Measurements from ENCODE around the gene FAM50A. TPM values are rescaled to one million over a fixed set of nuclear protein-coding genes. Genes with fewer than 3 reads are reported as not detected.
"Not testable (repeated sequence)": the region's sequence is repeated elsewhere in the genome, so short reads cannot be mapped to it uniquely, and the experiment has no call there.

Gene FAM50A, protein sequence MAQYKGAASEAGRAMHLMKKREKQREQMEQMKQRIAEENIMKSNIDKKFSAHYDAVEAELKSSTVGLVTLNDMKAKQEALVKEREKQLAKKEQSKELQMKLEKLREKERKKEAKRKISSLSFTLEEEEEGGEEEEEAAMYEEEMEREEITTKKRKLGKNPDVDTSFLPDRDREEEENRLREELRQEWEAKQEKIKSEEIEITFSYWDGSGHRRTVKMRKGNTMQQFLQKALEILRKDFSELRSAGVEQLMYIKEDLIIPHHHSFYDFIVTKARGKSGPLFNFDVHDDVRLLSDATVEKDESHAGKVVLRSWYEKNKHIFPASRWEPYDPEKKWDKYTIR
- 10 to 100 TPM; 62.7 to 63.5 TPM for total RNA-seq

DNA sequence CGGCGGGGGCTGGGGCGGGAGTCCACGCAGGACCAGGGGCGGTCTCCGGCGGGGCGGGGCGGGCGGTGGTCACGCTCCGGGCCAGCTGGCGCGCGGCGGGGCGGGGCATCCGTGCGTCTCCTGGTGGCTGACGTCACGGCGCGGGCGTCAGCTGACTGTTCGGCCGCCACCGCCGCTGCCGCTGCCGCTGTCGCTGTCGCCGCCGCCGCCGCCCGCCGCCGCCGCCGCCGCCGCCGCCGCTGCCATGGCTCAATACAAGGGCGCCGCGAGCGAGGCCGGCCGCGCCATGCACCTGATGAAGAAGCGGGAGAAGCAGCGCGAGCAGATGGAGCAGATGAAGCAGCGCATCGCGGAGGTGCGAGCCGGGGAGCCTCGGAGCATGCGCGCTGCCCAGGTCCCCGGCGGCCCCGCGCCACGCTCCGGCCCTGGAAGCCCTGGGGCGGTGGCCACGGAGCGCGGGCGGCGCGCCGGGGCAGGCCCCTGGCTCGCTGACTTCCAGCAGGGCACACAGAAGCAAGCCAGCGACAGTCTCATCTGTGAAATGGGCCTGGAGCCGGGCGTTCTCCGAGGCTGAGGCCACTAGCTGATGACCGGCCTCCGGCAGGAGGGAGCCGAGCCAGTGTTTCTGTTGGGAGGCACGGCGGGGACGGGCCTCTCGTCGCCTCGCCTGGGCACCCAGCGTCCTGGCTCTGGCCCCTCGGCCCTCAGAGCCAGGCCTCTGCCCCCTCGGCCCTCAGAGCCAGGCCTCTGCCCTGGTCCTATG lies at the start of gene FAM50A:
Gene FAM50A, plus strand, starts transcription at position 150 of the 763 bp plus-strand sequence. Its CDS starts 95 bp downstream, at position 245.
- ATAC-seq: peak; percentile 80
- Mint-ChIP-seq H3K4me3 (peak within 1 kb of the TSS; percentile 63), H3K36me3 (ENCODE audit: low read depth) (peaks cover 23% of the 10 kb centered on the region), H3K27ac (peak within 1 kb of the TSS; percentile 77), H3K4me1 (ENCODE audit: low read depth) (peaks cover 23% of the 10 kb centered on the region), H3K27me3 (ENCODE audit: low read depth) (no peaks in the 10 kb centered on the region), H3K9me3 (ENCODE audit: insufficient read depth) (no peaks in the 10 kb centered on the region)
- ChIA-PET CTCF (no interaction called here), POLR2A (interaction anchor here (0.6 to 1.0 kb wide), 2 partner anchors 15 to 46 kb away, joined by 3 to 4 read pairs; no protein-coding TSS in a partner anchor)
- peak; percentile 76 for DNase-seq

DNA sequence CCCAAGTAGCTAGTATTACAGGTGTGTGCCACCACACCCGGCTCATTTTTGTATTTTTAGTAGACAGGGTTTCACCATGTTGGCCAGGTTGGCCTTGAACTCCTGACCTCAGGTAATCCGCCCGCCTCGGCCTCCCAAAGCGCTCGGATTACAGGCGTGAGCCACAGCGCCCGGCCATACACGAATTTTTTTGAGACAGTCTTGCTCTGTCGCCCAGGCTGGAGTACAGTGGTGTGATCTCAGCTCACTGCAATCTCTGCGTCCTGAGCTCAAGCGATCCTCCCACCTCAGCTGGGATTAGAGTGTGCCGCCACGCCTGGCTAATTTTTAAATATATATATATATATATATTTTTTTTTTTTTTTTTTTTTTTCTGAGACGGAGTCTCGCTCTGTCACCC lies 47.6 kb upstream of the FAM50A start:
- Mint-ChIP-seq H3K4me1 (ENCODE audit: low read depth) (peaks cover 12% of the 10 kb centered on the region), H3K36me3 (ENCODE audit: low read depth) (peaks cover 36% of the 10 kb centered on the region), H3K4me3 (peak overlapping the region; percentile 90)
- ATAC-seq; POLR2A ChIA-PET; H3K9me3 Mint-ChIP-seq (ENCODE audit: insufficient read depth); H3K27me3 Mint-ChIP-seq (ENCODE audit: low read depth); DNase-seq; CTCF ChIA-PET; H3K27ac Mint-ChIP-seq: not testable (repeated sequence)

DNA sequence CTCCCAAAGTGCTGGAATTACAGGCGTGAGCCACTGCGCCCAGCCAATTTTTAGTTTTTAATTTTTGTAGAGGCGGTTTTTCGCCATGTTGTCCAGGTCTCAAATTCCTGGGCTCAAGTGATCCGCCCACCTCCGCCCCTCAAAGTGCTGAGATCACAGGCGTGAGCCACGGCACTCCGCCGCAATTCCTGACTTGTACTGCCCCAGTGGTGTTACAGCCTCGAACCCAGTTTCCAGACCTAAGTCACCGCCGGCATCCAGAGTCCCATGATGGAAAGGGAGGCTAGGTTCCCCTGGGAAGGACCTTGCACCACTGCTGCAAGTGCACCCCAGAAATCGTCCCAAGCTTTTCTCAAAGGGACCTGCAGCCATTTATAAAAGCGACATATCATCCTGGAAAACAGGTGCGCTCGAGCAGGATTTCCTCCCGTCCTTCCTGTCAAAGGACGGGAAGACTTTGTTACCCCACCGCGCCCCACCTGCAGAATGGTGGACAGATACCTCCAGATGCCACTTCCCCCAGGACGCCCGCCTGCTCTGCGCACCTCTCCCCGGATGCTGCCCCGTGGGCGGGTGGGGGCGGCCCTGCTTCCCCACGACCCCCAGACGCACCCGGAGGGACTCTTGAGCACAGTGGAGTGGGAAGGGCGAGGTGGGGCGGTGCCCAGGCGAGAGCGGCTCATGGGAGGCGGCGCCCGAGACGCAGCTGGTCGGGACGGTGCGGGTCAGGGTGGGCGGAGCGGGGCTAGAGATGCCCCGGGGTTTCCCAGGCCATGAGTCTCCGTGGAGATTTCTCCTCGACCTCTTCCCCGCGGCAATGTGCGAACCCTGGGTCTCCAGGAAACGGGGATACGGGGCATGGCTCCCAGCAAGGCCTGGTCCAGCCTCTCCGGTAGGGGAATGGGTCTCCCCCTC lies 46.7 kb upstream of the FAM50A start:
- ChIA-PET POLR2A (interaction anchor here (0.7 to 3.5 kb wide), 16 partner anchors 14 to 630 kb away, joined by 3 to 55 read pairs (median 4); partner anchors contain the start of genes ATP6AP1, DNASE1L1 and TAFAZZIN), CTCF (interaction anchor here (0.6 to 1.9 kb wide), 4 partner anchors 13 to 130 kb away, joined by 3 to 8 read pairs (median 6); partner anchors contain the start of gene SLC10A3)
- H3K36me3 Mint-ChIP-seq (ENCODE audit: low read depth): peaks cover 37% of the 10 kb centered on the region
- H3K4me3 Mint-ChIP-seq: peak overlapping the region; percentile 90
- H3K9me3 Mint-ChIP-seq (ENCODE audit: insufficient read depth): no peaks in the 10 kb centered on the region
- peak; percentile 51 for ATAC-seq
- H3K27me3 Mint-ChIP-seq (ENCODE audit: low read depth): no peaks in the 10 kb centered on the region
- DNase-seq: peak; percentile 71
- H3K27ac Mint-ChIP-seq: peak overlapping the region; percentile 100
- peaks cover 14% of the 10 kb centered on the region for H3K4me1 Mint-ChIP-seq (ENCODE audit: low read depth)

DNA sequence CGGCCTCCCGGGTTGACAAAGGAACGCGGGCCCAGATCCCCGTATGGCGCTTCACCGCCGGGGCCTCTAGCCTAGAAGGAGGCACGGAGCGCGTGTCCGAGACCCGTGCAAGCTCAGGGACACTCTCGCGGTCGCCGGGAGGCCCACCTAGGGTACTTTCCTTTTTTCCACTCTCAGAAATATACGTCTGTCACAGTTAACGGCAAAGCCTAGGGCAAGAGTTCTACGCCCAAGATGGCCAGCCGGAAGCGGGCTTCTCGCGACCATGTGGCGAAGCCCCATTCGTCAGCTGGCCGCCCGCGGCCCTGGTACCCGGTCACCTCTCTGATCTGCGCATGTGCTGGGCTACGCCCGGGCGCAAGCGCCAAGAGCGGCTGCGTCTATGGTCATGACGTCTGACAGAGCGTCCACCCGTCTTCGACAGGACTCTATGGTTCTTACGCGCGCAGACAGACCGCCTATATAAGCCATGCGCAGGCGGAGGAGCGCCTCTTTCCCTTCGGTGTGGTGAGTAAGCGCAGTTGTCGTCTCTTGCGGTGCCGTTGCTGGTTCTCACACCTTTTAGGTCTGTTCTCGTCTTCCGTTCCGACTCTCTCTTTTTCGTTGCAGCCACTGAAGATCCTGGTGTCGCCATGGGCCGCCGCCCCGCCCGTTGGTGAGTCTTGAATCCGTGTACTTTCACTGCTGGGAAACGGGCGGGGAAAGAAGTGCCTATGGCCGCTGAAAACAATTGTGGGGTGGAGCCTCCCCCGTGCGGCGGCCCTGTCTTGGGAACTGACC lies 45.9 kb upstream of the FAM50A start, which contains the start of gene RPL10:
Gene RPL10, plus strand, starts transcription at position 490 of the 780 bp plus-strand sequence. Its CDS starts 143 bp downstream, at position 633.
- ChIA-PET CTCF (interaction anchor here (0.6 to 1.9 kb wide), 10 partner anchors 12 to 144 kb away, joined by 3 to 8 read pairs (median 4); partner anchors contain the start of gene SLC10A3), POLR2A (interaction anchor here (0.7 to 3.5 kb wide), 19 partner anchors 13 to 631 kb away, joined by 3 to 55 read pairs (median 4); partner anchors contain the start of genes ATP6AP1, DNASE1L1 and TAFAZZIN)
- Mint-ChIP-seq H3K27me3 (ENCODE audit: low read depth) (no peaks in the 10 kb centered on the region), H3K4me1 (ENCODE audit: low read depth) (peaks cover 14% of the 10 kb centered on the region), H3K36me3 (ENCODE audit: low read depth) (peaks cover 37% of the 10 kb centered on the region), H3K4me3 (peak within 1 kb of the TSS; percentile 90), H3K27ac (peak within 1 kb of the TSS; percentile 100), H3K9me3 (ENCODE audit: insufficient read depth) (no peaks in the 10 kb centered on the region)
- ATAC-seq: peak; percentile 78
- DNase-seq: peak; percentile 94

DNA sequence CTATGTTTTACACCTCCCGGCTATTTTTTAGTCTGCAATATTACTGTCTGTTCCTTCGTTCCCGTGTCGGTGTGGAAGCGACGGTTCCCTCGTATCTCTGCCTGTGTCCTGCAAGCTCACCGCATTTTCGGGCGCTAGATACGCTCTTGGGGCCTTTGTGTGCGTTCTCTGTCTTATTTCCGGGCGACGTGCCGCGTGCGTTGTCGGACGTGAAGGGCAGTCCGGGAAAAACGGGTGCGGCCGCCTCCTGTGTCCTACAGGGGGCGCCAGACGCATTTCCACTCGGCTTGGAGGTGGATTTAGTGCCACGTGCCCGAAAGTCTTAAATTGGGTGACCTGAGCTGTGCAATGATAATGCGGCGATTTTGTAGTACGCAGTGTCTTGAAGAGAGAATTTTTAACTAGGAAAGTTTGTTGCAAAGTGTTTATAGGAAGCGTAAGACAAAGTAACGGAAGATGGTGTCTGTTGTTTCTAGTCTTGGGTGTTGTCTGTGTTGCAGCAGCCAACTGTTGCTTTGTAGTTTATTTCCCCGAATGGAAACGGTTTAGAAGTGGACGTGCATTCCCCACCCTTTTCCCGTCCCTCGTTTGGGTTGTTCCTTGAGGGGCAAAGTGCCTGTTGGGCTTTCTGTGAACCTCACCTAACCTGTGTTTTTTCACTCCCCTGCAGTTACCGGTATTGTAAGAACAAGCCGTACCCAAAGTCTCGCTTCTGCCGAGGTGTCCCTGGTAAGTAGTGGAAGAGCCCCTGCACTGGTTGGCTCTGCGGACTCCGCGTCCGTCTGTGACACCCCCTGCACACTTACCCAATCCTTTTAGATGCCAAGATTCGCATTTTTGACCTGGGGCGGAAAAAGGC lies 45.0 kb upstream of the FAM50A start:
- peak; percentile 90 for DNase-seq
- Mint-ChIP-seq H3K9me3 (ENCODE audit: insufficient read depth) (no peaks in the 10 kb centered on the region), H3K27ac (peak overlapping the region; percentile 100), H3K27me3 (ENCODE audit: low read depth) (no peaks in the 10 kb centered on the region), H3K4me1 (ENCODE audit: low read depth) (peaks cover 14% of the 10 kb centered on the region), H3K4me3 (peak overlapping the region; percentile 90), H3K36me3 (ENCODE audit: low read depth) (peaks cover 40% of the 10 kb centered on the region)
- CTCF ChIA-PET: interaction anchor here (0.9 to 1.9 kb wide), 10 partner anchors 12 to 143 kb away, joined by 3 to 8 read pairs (median 5); partner anchors contain the start of gene SLC10A3
- ATAC-seq: peak; percentile 36
- POLR2A ChIA-PET: interaction anchor here (0.7 to 3.5 kb wide), 21 partner anchors 12 to 143 kb away, joined by 3 to 55 read pairs (median 4); partner anchors contain the start of genes ATP6AP1, DNASE1L1, SLC10A3 and TAFAZZIN

DNA sequence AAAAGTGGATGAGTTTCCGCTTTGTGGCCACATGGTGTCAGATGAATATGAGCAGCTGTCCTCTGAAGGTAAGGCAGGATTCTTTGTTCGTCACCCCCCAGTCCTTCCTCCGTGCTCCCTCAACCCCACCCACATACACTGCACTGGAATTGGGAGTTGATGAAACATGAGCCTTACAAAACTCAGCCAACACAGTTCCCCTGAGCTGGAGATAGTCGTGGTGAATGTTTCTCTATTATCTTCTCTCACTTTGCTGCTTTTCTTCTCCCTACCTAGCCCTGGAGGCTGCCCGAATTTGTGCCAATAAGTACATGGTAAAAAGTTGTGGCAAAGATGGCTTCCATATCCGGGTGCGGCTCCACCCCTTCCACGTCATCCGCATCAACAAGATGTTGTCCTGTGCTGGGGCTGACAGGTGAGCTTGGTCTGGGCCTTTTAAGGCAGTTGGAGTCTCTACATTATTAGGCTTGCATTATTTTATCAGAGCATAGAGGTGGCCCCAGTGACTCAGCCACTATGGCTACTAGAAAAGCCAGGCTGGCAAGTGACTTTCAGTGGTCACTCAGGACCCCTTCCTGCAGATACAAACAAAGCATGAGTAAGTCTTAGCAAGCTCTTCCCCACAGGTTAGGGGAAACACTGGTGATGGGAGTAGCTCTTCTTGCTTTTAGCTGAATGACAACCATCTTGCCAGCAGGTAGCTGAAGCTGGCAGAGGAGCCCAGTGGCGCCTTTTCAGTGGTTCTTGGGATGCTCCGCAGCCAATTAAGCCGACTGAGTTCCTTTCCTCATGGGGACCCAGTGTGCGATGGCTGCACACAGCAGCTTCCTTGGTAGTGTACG lies 44.2 kb upstream of the FAM50A start:
- peaks cover 40% of the 10 kb centered on the region for H3K36me3 Mint-ChIP-seq (ENCODE audit: low read depth)
- H3K9me3 Mint-ChIP-seq (ENCODE audit: insufficient read depth): no peaks in the 10 kb centered on the region
- ChIA-PET POLR2A (interaction anchor here (0.8 to 3.5 kb wide), 10 partner anchors 11 to 141 kb away, joined by 3 to 55 read pairs (median 5); partner anchors contain the start of genes ATP6AP1, DNASE1L1, SLC10A3 and TAFAZZIN), CTCF (interaction anchor here (1.2 to 1.7 kb wide), 4 partner anchors 127 to 142 kb away, joined by 3 to 6 read pairs (median 4); no protein-coding TSS in a partner anchor)
- DNase-seq (peak; percentile 55), ATAC-seq (no peak)
- peak overlapping the region; percentile 90 for H3K4me3 Mint-ChIP-seq
- no peaks in the 10 kb centered on the region for H3K27me3 Mint-ChIP-seq (ENCODE audit: low read depth)
- H3K4me1 Mint-ChIP-seq (ENCODE audit: low read depth): peaks cover 14% of the 10 kb centered on the region
- H3K27ac Mint-ChIP-seq: peak overlapping the region; percentile 100

DNA sequence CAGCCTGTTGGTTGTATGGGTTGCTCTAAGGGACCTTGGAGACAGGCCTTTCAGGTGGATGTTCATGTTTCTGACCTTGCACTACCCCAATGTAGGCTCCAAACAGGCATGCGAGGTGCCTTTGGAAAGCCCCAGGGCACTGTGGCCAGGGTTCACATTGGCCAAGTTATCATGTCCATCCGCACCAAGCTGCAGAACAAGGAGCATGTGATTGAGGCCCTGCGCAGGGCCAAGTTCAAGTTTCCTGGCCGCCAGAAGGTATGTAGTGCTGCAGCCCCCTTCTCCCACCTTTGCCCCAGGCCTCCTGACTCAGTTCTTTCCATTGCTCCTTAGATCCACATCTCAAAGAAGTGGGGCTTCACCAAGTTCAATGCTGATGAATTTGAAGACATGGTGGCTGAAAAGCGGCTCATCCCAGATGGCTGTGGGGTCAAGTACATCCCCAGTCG lies 43.5 kb upstream of the FAM50A start:
- not testable (repeated sequence) for ATAC-seq; H3K27me3 Mint-ChIP-seq (ENCODE audit: low read depth); DNase-seq; H3K9me3 Mint-ChIP-seq (ENCODE audit: insufficient read depth)
- H3K36me3 Mint-ChIP-seq (ENCODE audit: low read depth): peaks cover 40% of the 10 kb centered on the region
- ChIA-PET CTCF (interaction anchor here (1.4 kb wide), 1 partner anchor 127 kb away, joined by 6 read pairs; no protein-coding TSS in a partner anchor), POLR2A (interaction anchor here (1.2 to 3.5 kb wide), 5 partner anchors 11 to 97 kb away, joined by 3 to 55 read pairs (median 4); partner anchors contain the start of genes DNASE1L1, SLC10A3 and TAFAZZIN)
- H3K4me3 Mint-ChIP-seq: peak overlapping the region; percentile 90
- H3K4me1 Mint-ChIP-seq (ENCODE audit: low read depth): peaks cover 14% of the 10 kb centered on the region
- peak overlapping the region; percentile 100 for H3K27ac Mint-ChIP-seq

DNA sequence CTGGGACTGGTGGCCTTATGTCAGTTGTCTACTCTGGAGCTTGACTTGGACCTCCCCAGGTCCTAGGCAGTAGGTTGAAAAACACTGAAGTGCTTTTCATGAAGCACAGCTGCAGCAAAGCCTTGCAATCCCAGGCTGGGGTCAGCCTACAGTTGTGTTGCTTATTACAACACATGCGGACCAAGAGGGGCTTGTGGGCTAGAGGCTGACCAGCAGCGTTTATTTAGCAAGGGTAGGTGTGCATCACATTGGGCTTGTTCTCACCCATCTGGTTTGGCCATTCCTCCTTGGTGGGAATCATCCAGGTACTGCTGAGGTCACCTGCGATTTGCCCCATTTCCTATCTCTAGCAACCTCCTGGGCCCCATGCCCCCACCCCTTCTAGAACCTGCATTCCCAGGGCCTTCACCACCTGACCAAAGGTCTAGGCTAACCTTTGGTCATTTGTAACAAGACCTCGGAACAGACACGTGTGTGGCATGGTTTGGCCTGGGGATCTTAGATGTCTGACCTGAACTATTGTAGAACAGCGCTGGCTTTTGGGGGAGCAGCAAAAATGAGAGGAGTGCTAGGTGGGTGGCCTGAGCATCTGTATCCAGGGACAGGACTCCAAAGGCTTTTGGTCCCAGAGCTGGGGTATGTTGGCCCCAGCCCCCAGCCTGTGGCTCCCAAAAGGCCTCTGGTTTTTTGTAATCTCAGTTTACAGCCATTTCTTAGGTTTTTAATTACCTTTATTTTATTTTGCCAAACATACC lies 42.7 kb upstream of the FAM50A start:
- DNase-seq (no peak), ATAC-seq (no peak)
- Mint-ChIP-seq H3K27me3 (ENCODE audit: low read depth) (no peaks in the 10 kb centered on the region), H3K4me3 (peak overlapping the region; percentile 90), H3K9me3 (ENCODE audit: insufficient read depth) (no peaks in the 10 kb centered on the region), H3K4me1 (ENCODE audit: low read depth) (peaks cover 14% of the 10 kb centered on the region), H3K36me3 (ENCODE audit: low read depth) (peaks cover 40% of the 10 kb centered on the region), H3K27ac (peak overlapping the region; percentile 100)
- POLR2A ChIA-PET: interaction anchor here (0.7 to 1.2 kb wide), 2 partner anchors 19 to 1570 kb away, joined by 4 read pairs; partner anchors contain the start of genes CETN2 and NSDHL
- CTCF ChIA-PET: no interaction called here
